H7 (cell line): ENCODE results near the gene EVC2. TPM values are rescaled to one million over a fixed set of nuclear protein-coding genes. Genes with fewer than 3 reads are reported as not detected.
A peak's percentile ranks its signal among the peaks of the same experiment; 100 is the strongest.

Source experiments
- DNase-seq: peaks from one replicate; pipeline ENCODE4 v3.0.0; 2012
- H3K27me3 ChIP-seq: 2 replicates; pipeline ENCODE4 v1.6.0; 2011; ENCODE audit warnings: mild to moderate bottlenecking, low read length; ENCODE audit not compliant: control insufficient read depth, insufficient read depth
- H3K36me3 ChIP-seq: replicated peaks from 2 replicates; pipeline ENCODE4 v1.5.1; 2011; ENCODE audit warnings: low read length; ENCODE audit not compliant: control insufficient read depth, insufficient read depth
- H3K4me3 ChIP-seq: 2 replicates; pipeline ENCODE4 v1.5.1; 2011; ENCODE audit warnings: low read depth, mild to moderate bottlenecking, control low read depth, low read length, moderate library complexity; ENCODE audit not compliant: insufficient read depth
- total RNA-seq: library from RNA; depleted of rRNA; stranded (reverse); fragments of >200 nt; shearing (Covaris generic); gene quantifications from 2 replicates; pipeline ENCODE4 v1.2.3, GENCODE V29; 2014

Gene EVC2
- total RNA-seq, 1 experiment from 2014 or later, result 6.2 TPM

- peak; percentile 9 for DNase-seq
- no peak overlapping the region for H3K4me3 ChIP-seq
- H3K36me3 ChIP-seq, result peaks cover 5% of the 10 kb centered on the region
- H3K27me3 ChIP-seq, result no peaks in the 10 kb centered on the region
These were observed 41.9 kb upstream of the EVC2 start for GRCh38 chr4:5750052-5750945.

GRCh38 chr4:5749568-5749967 lies 41.2 kb upstream of the EVC2 start:
- DNase-seq, result peak; percentile 25
- no peak overlapping the region for H3K4me3 ChIP-seq

GRCh38 chr4:5747738-5748375 lies 39.5 kb upstream of the EVC2 start:
- no peak overlapping the region for H3K4me3 ChIP-seq
- H3K36me3 ChIP-seq, result peaks cover 7% of the 10 kb centered on the region
- no peak for DNase-seq

More at GRCh38 chr4:5749568-5749967, 41.2 kb upstream of the EVC2 start:
- H3K36me3 ChIP-seq, result peaks cover 4% of the 10 kb centered on the region
- H3K27me3 ChIP-seq, result no peaks in the 10 kb centered on the region

GRCh38 chr4:5746829-5747737 lies 38.7 kb upstream of the EVC2 start:
- Histone ChIP-seq H3K4me3 (no peak overlapping the region), H3K27me3 (no peaks in the 10 kb centered on the region), H3K36me3 (peaks cover 8% of the 10 kb centered on the region)
- DNase-seq, result no peak

More at GRCh38 chr4:5747738-5748375, 39.5 kb upstream of the EVC2 start:
- no peaks in the 10 kb centered on the region for H3K27me3 ChIP-seq

GRCh38 chr4:5746250-5746649 lies 37.9 kb upstream of the EVC2 start:
- no peak for DNase-seq
- H3K27me3 ChIP-seq, result no peaks in the 10 kb centered on the region
- peaks cover 8% of the 10 kb centered on the region for H3K36me3 ChIP-seq
- no peak overlapping the region for H3K4me3 ChIP-seq

GRCh38 chr4:5742968-5743367 lies 34.6 kb upstream of the EVC2 start:
- DNase-seq, result no peak
- Histone ChIP-seq H3K4me3 (no peak overlapping the region), H3K27me3 (no peaks in the 10 kb centered on the region), H3K36me3 (peaks cover 6% of the 10 kb centered on the region)

GRCh38 chr4:5742388-5742787 lies 34.0 kb upstream of the EVC2 start:
- no peak for DNase-seq
- Histone ChIP-seq H3K4me3 (no peak overlapping the region), H3K27me3 (no peaks in the 10 kb centered on the region), H3K36me3 (peaks cover 6% of the 10 kb centered on the region)

- no peaks in the 10 kb centered on the region for H3K27me3 ChIP-seq
- H3K36me3 ChIP-seq, result peaks cover 4% of the 10 kb centered on the region
- DNase-seq, result no peak
- H3K4me3 ChIP-seq, result no peak overlapping the region
These were observed 29.7 kb upstream of the EVC2 start for GRCh38 chr4:5738061-5738460.

GRCh38 chr4:5735463-5735862 lies 27.1 kb upstream of the EVC2 start:
- peaks cover 2% of the 10 kb centered on the region; the same call in 1 of the 2 replicates for H3K36me3 ChIP-seq
- no peak for DNase-seq
- no peaks in the 10 kb centered on the region for H3K27me3 ChIP-seq
- H3K4me3 ChIP-seq, result no peak overlapping the region

GRCh38 chr4:5734853-5735252 lies 26.5 kb upstream of the EVC2 start:
- DNase-seq, result no peak
- Histone ChIP-seq H3K4me3 (no peak overlapping the region), H3K27me3 (no peaks in the 10 kb centered on the region), H3K36me3 (peaks cover 2% of the 10 kb centered on the region; the same call in 1 of the 2 replicates)

- DNase-seq, result no peak
- H3K36me3 ChIP-seq, result peaks cover 3% of the 10 kb centered on the region; the same call in 1 of the 2 replicates
- no peak overlapping the region for H3K4me3 ChIP-seq
- no peaks in the 10 kb centered on the region for H3K27me3 ChIP-seq
These were observed 23.8 kb upstream of the EVC2 start for GRCh38 chr4:5732158-5732557.

- H3K36me3 ChIP-seq, result peaks cover 3% of the 10 kb centered on the region; the same call in 1 of the 2 replicates
- no peaks in the 10 kb centered on the region for H3K27me3 ChIP-seq
- H3K4me3 ChIP-seq, result no peak overlapping the region
- DNase-seq, result no peak
These were observed 22.9 kb upstream of the EVC2 start for GRCh38 chr4:5730993-5731990.

- peaks cover 3% of the 10 kb centered on the region; the same call in 1 of the 2 replicates for H3K36me3 ChIP-seq
- no peak for DNase-seq
- H3K4me3 ChIP-seq, result no peak overlapping the region
- no peaks in the 10 kb centered on the region for H3K27me3 ChIP-seq
These were observed 22.1 kb upstream of the EVC2 start for GRCh38 chr4:5730436-5730835.
